ENCODE results near the gene CORO1C.
"Not testable (repeated sequence)": the region's sequence is repeated elsewhere in the genome, so short reads cannot be mapped to it uniquely, and the experiment has no call there.

CORO1C gene

DNA sequence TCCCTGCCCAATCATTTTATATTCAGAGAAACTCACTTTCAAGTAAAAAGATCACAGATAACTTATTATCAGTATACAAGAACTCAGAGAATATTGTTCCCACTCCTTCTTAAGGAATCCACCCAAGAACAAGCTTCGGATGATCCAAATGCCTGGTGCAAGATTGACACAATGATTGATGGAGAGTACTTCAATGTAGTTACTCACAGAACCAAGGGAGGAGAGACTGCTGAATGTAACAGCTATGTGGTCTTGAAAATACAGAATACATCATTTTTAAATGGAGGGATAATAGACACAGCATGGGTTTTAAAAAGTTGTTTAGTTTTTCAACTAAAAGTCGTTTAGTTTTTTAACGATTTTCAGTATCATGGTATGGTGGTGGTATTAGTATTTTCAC is 59.3 kb downstream of the CORO1C start:
- DNase-seq (ENCODE audit: low read depth) = no peak

DNA sequence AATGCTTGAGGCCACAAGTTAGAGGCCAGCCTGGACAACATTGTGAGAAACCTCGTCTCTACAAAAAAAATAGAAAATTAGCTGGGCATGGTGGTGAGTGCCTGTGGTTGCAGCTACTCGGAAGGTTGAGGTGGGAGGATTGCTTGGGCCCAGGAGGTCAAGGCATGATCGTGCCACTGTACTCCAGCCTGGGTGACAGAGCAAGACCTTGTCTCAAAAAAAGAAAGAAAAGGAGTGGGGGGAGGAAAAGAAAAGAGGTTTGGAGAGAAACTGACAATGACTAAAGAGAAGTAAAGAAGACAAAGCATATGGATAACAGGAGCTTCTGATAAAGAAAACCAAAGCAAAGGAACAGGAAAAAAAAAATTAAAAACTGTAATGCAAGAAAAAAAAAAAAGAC is 60.2 kb downstream of the CORO1C start:
- no peak for DNase-seq (ENCODE audit: low read depth)

DNA sequence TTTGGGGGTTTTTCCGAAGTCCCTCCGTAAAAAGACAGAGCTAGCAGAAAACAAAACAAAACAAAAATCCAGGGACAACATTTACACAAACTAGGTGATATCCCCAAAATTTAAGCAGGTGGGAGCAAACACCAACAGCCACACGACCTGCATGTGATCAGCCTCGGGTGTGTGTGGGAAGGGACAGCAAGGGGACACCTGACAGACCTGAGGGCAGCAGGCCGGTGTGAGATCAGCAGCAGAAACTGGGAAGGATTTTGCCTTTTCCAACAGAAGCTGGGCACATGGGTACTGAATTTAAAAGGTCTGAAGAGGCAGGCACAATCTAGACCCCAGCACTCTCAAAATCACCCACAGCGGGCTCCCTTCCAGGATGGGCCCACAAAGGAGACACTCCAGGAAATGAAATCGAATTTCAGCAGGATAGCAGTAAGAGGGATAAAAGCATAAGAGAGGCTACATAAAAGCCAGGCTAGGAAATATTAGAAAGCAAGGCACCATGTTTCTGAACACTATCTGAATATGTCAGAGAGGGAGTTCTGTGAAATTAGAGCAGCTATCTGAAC is 61.2 kb downstream of the CORO1C start:
- DNase-seq (ENCODE audit: low read depth) = no peak

DNA sequence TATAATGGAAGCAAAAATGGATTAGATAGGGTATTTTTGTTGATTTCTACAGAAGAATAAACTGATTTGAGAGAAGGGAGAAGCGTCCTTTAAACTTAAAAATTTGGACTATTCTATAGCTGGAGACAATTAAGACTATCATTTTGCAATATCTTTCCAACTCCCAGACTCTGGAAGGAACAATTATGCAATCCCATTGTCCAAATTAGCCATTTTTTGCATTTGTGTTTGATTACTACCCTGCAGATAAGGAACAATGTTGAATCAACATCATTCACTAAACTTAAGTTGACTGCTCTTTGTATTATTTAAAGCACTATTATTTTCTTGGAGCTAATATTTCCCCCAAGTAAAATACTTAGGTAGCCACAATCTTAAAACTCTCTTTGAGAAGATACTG is 62.8 kb downstream of the CORO1C start:
- no peak for DNase-seq (ENCODE audit: low read depth)

DNA sequence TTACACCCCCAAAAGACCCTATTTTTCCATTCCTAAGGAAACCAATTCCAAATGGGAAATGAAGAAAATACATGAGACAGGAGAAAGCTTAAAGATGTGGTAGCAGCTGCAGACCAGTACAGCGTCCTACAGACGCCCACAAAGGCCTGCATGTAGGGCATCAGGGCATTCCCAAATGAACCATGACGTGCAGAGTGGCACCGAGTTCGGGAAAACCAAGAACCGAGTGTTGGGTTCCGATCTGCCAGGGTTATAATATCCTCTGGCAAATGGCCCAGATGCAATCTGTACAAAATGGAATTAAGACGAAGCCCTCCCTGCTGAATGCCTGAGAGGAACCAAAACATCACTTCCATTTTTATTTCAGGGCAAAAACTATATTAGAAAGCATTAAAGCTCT is 63.3 kb downstream of the CORO1C start:
- DNase-seq (ENCODE audit: low read depth) = no peak

DNA sequence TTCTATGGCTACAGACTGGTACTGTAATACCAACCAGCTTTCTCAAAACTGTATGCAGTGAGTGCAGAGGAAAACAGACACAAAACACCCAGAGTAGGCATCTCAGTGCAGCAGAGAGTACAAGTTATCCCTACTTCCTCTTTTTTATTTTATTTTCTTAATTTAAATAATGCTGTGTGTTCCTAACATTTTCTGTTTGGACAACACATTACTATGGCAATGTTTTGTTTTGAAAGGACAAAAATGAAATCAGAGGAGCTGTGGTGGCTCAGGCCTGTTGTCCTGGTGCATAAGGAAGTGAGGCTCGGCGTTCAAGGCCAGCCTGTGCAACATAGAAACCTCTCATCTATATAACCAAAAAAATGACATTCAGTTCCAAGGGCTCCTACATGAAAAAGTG is 64.0 kb downstream of the CORO1C start:
- DNase-seq (ENCODE audit: low read depth) = no peak

DNA sequence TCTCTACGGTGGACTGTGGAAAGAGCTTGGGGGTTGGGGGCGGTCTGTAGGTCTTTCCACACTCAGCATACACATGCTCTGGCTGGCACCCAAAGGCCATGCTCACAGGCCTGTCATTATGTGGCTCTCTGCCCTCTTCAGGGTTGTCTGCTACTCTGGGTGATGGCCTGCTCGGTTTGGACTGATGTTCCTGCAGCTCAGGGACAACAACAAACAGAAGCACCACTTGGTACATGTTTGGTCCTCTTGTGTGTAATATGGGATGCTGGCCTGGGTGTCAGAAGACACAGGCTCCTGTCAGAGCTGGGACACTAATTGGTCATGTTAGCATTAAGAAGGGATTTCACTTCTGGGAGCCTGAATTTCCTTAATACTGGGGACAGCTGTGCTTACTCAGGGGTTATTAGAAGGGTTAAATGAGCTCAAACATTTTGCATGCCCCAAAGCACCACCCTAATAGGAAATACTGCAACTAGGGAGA is 64.9 kb downstream of the CORO1C start:
- DNase-seq (ENCODE audit: low read depth) = no peak

DNA sequence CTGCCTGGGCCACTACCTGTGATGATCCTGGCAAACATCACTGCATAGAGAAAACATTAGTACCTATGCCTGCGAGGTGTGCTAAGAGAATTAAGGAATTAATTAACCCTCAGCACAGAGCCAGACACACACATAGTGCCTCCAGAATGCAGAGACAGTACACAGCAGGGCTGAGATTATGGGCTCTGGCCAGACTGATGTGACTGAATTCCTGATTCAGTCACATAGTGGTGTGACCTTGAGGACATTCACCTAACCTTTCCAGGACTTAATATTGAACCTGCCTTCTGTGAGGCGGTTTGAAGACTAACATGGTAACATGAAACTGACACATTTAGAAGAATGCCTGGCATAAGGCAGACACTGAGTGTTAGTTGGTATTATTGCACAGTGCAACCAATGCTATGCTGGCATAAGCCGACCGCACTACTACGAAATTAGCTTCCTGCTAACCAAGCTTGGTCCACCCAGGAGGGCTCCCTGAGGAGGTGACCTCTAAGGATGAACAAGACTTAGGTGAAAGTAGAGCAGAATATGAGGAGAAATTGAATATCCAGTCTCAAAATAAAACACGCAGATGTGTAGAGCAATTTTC is 65.6 kb downstream of the CORO1C start:
- no peak for DNase-seq (ENCODE audit: low read depth)

DNA sequence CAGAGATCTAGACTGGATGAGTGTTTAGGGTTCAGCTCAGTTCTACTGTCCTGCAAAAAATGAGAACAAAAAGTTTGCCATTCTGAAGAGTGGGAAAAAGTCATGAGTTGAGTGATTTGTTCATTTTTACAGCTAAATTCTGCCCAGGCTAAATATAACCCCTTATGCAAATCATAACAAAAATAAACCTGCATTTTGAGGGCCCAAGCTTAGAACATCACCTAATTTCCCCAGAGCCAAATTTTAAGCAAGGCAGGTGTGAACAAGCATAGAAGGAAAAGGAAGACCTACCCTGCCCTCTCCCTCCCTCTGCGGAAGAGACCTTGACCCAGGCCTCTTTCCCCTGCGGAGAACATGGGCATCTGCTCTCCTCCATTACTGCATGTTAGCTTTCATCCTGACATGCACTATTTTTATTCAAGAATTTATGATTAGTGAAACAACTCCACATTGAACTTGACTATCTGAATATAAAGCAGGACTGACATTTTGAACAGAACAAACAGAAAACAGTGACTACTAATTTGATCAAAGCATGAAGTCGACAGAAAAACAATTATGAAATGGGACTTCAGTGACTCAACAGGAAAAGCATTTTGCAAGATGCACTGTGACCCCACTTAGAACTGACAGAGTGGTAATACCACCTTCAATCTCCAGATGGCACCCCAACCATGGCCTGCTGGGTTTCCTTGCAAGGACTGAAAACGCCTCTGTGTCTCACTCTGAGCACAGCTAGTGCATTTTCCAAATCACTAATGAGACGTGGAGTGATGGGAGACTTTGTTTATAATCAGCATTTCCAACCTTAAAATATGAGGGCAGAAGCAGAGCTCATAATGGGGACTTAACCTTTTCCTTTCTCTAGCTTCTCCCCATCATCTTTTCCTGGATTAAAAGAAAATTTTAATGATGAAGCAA is 66.7 kb downstream of the CORO1C start:
- peak; percentile 72 for DNase-seq (ENCODE audit: low read depth)

DNA sequence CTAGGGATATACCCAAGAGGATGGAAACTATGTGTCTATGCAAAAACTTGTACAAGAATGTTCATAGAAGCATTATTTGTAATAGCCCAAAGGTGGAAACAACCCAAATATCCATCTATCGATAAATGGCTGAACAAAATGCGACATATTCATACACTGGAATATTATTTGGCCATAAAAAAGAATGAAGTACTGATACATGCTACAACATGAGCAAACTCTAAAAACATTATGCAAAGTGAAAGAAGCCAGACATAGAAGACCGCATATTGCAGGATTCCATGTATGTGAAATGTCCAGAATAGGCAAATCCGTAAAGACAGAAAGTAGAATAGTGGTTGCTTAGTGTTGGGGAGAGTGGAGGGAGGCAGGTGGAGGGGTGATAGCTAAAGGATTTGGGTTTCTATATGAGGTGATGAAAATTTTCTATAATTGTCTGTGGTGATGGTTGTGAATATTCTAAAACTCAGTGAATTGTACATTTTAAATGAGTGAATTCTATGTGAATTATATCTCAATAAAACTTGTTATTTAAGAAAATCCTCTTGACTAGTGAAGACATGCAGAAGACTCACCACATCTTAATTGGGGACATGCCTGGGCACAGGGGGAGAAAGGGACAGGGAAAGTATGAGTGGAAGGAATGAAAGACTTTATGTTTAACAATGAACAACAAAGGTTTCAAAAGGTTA is 67.8 kb downstream of the CORO1C start:
- no peak for DNase-seq (ENCODE audit: low read depth)

DNA sequence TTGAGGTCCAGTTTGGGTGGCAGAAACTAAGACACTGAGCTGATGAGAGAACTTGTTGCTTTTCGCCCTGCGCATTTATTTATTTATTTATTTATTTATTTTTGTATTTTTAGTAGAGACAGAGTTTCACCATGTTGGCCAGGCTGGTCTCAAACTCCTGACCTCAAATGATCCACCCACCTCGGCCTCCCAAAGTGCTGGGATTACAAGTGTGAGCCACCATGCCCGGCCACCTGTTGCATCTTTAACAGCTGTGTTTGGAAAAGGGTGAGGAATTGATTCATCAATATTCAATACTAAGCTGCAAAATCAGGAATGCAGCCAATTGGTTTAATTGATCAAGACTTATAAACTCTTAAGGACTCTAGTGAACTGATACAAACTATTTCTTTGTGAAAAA is 73.2 kb downstream of the CORO1C start:
- DNase-seq (ENCODE audit: low read depth) = not testable (repeated sequence)

DNA sequence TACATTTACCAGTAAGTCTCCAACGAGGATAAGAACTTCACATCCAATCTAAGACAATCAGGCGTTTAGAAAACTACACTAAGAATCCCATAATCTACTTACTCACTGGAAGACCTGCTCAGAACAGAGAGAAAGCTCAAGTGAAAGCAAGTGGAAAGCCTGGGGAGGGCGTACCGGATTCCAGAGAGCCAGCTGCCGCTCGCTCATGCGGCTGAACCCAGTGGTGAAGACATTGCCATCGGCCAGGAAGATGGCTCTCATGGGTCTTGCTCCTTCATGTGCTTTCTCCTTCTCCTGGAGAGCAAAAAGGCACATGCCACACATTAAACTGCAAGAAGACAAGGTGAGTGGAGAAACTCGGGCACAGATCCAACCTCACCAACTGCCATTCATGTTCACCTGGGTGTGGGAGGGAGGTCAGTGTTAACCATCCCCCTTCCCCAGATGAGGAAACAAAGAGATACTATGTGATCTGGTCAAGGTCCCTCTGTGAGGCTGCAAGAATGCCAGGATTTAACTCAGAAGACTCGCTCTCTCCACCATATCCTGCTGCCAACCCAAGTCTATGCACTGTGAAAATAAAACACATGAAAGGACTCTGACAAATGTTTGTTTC is 74.1 kb downstream of the CORO1C start:
- no peak for DNase-seq (ENCODE audit: low read depth)

DNA sequence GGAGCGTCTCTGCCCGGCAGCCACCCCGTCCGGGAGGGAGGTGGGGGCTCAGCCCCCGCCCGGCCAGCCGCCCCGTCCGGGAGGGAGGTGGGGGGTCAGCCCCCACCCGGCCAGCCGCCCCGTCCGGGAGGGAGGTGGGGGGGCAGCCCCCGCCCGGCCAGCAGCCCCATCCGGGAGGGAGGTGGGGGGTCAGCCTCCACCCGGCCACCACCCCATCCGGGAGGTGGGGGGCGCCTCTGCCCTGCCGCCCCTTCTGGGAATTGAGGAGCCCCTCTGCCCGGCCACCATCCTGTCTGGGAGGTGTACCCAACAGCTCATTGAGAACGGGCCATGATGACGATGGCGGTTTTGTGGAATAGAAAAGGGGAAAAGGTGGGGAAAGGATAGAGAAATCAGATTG is 75.1 kb downstream of the CORO1C start:
- DNase-seq (ENCODE audit: low read depth) = not testable (repeated sequence)

DNA sequence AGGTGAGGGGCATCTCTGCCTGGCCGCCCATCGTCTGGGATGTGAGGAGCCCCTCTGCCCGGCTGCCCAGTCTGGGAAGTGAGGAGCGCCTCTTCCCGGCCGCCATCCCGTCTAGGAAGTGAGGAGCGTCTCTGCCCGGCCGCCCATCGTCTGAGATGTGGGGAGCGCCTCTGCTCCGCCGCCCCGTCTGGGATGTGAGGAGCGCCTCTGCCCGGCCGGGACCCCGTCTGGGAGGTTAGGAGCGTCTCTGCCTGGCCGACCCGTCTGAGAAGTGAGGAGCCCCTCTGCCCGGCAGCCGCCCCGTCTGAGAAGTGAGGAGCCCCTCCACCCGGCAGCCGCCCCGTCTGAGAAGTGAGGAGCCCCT is 75.5 kb downstream of the CORO1C start:
- not testable (repeated sequence) for DNase-seq (ENCODE audit: low read depth)

DNA sequence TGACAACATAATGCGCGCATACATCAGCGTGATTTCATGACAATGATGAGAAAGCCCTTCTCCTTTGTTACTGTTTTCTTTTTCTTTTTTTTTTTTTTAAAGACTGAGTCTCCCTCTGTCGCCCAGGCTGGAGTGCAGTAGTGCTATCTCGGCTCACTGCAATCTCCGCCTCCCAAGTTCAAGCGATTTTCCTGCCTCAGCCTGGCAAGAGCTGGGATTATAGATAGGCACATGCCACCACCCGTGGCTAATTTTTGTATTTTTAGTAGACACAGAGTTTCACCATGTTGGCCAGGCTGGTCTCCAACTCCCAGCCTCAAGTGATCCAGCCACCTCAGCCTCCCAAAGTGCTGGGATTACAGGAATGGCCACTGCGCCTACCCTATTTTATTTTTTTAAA is 76.7 kb downstream of the CORO1C start:
- not testable (repeated sequence) for DNase-seq (ENCODE audit: low read depth)

DNA sequence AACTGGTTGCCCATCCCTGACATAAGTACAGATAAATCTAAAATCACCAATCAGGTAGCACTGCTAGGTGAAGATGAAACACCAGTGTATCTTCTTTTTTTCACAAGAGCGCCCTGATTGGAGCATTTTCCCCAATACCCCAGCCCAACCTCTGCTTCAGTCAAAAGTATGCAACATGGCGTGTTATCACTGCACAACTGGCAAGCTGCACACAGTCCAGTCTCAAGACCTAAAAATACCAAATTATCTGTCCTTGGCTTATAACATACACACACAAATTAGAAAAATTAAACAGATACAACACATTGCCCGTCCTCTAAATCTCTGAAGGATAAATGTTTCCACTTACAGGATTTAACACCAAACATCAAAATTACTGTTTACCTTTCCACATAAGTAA is 77.4 kb downstream of the CORO1C start:
- DNase-seq (ENCODE audit: low read depth) = no peak

DNA sequence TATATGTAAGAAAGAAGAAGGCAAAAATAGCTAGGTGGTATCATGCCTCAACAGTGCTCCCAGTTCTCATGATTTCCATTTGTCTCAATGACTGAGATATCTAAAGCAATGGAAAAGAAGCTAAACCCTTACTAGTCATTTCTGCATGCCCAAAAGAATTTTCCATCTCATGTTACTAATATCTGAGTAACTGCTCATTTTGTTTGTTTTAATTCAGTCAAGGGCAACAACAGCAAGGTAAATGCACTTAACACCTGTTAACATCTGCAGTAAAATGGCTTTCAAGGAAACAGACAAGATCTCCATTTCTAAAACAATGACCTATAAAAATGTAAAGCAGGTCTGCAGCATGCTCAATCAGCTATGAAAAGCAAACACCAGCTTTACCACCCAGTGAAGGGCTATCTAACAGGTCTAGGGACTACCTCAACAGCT is 78.2 kb downstream of the CORO1C start:
- no peak for DNase-seq (ENCODE audit: low read depth)

DNA sequence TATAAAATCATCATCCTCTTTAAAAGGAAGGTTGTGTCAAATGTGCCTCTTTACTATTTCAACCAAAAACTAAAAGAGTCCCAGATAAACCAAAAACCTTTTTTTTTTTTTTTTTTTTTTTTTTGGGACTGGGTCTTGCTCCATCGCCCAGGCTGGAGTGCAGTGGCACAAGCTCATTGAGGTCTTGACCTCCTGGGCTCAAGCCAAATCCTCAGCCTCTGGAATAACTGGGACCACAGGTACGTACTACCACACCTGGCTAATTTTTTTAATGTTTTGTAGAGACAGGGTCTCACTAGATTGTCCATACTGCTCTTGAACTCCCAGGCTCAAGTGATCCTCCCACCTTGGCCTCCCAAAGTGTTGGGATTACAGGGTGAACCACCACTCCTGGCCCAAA is 81.2 kb downstream of the CORO1C start:
- no peak for DNase-seq (ENCODE audit: low read depth)

DNA sequence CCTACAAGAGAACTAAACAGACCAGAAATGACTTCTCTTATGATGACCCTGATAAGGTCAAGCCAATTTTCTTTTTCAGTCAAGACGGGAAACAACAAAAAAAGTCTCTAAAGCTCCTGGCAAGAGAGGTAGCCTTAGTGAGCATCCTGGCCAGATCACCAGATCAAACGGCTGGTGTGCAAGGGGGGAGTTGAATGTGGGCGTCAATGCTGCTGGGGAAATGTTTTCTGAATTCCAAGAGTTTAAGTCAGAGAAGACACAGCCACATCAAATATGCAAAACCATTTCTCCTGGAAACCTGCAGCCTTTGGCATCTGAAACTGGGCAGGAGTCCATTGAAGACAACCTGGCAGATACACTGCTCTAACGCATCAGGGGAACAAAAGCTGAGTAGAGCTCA is 81.6 kb downstream of the CORO1C start:
- DNase-seq (ENCODE audit: low read depth) = no peak

DNA sequence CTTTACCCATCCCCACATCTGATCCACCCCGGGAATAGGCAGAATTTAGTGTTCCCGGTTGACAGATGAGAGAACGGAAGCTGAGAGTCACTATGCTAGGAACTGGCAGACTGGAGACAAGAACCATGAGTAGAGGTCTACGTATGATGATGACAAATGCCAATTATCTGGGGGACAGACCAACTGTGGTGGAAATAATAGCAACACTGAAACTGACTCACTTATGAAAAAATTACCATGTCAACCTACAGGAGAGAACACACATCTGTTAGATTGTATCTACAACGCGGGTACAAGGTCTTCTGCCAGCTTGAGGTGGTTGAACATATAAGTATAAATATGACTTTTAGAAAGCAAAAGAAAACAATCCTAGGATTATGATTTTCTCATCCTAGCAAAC is 82.2 kb downstream of the CORO1C start:
- no peak for DNase-seq (ENCODE audit: low read depth)

DNA sequence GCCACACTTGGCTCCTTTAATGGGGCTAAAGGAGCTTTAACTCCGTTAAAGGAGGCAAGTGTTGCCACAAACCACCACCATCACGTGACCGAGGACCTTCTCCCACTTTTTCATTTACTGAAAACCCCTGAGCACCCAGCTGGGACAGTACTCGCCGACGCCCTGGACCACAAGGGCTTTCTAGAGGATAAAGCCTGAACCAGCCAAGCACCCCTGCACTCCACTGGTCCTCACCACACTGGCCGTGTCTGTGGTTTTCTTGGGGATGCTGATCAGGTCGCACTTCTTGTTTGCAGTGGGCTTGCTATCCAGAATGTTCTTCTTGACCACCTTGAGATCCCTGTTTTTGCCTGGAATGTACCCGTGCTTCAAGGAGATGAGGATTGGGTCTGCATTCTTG is 82.9 kb downstream of the CORO1C start:
- DNase-seq (ENCODE audit: low read depth) = no peak

Data from T follicular helper cell (primary cell).